ENCODE measurements around the gene RBM4B.

Gene RBM4B

DNA sequence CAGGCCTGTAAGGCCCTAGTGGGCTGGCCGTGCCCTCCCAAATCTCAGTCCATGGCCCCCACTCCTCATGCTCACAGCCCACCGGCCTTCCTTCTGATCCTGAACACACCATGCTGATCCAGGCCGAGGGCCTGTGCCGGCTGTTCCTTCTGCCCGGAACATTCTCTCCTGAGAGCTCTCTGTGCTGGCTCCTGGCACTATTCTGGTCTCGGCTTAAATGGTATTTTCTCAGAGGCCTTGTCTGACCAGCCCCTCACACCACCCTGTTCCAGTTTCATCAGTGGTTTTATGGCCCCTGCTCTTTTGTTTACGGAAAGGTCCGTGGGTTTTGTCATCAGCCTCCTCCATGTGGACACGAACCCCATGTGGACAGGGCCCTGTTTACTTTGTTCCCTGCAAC lies 29.3 kb upstream of the RBM4B start:
- DNase-seq = no peak

DNA sequence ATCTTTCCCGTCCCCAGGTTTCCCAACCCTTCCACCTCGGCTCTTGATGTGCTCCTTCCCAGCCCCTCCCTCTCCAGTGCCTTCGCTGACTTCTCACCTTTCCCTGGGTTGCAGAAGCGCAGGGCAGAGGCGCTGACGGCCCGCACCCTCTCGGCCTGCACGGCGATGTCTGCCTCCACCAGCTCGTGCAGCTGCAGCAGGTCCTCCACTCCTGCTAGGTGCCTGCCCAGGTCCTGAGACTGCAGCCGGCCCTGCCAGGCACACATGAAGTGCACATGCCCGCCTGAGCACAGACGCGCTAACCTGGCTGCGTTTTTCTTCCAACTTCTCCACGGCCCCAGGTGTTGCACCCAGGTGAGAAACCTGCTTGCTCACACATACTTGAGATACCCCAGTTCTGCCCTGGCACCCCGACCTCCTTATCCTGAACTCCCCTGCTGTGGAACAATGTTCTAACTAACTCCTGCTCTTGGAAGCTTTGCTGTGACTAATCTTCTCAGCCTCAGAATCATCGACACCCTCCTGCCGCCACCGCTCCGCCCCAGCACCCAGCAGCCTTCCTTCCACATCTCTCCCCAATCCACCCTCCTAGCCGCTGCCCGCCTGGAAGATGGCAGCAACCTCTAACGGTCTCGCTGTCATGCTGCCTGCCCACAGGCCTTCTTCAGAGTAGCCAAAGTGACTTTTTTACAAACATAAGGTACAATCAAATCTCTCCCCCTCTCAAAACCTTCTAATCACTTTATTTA lies 28.1 kb upstream of the RBM4B start:
- DNase-seq = no peak

DNA sequence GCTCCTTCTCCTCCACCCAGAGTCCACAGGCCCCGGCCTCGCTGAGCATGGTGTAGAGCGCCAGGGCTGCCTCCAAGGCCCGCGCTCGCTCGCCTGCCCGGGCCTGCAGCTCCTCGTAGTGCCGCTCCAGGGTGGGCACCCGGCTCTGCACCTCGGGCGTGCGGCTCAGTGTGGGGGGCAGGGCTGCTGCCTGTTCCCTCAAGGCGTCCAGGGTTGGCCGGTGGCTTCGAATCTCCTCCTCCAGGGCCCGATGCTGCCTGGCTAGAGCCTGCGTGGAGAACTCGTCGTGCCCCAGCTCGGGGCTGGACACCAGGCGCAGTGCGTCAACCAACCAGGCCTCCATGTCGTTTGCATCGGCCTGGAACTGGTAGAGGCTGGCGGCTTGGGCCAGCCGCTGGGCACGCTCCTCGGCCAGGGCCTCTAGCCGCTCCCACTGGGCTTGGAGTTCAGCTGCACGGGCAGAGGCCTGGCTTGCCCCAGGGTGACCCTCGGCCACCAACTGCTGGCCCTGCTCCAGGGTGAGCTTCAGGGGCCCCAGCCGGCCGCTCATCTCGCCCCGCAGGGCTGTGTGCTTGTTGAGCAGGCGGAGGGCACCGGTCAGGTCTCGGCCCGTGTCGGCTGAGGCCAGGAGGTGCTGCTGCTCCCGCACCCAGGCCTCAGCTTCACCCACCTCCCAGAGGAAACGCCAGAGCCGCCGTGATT lies 27.1 kb upstream of the RBM4B start:
- DNase-seq = no peak

DNA sequence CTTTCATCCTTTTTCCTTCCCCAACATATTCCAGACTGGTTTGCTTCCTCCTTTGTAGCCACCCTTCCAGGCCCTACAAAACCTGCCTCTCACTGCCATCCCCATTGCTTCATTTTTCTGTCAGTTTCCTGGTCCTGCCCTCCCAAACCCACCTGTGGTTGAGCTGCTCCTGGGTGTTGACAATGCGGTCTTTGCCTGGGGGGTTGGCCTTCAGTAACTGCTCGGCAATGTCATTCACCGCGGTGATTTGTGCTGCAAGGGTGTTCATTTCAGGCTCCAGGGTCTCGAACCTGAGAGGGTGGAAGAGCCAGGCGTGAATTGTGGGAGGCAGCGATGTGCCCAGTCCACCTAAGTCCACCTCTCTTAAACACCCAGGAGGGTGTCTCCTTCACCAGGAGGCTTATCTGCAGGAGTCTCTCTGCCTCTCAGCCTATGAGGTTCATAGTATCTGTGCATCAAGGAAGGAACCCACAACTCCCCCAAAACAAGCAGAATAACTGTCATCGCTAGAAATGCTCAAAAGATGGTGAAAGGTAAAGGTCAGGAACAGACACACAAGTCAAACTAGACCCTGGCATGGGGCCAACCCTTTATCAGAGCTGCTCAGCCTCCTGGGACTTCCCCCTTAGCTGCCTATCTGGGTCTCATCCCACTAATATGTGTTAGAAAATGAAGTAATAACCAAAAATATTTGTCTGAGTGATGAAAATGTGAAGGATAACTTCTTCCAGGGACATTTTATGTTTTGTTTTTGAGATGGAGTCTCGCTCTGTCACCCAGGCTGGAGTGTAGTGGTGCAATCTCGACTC lies 23.9 kb upstream of the RBM4B start:
- no peak for DNase-seq

DNA sequence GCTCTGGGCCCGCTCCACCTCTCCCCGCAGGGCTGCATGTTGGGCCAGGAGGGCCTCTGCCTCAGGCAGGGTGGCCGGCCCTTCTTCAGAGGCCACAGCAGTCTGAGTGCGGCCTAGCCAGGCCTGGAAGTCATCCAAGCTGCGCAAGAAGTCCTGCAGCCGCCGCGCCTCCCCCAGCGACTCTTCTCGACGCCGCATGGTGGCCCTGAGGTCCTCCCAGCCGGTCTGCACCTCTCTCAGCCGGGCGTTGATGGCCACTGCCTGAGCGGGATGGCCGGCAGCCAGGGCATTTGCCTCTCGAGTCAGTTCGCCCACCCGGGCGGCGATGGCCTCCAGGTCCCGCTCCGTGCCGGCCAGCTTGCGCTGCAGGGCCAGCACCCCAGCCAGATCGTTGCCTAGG lies 23.1 kb upstream of the RBM4B start:
- DNase-seq = no peak

DNA sequence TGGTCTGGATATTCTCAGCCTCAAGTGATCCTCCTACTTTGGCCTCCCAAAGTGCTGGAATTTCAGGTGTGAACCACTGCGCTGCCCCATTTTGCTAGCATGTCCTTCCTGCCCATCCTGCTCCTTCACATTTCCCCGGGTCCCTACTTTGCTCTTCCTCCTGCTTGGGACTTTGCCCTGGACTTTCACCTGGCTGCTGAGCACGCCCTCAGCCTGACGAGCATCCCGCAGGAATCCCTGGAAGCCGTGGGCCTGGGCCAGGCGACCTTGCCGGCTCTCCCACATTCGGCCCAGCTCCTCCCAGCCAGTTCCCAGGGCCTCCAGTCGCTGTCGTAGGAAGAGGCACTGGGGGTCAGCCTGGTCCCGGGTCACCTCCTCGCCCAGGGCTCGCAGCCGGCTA lies 22.6 kb upstream of the RBM4B start:
- no peak for DNase-seq

DNA sequence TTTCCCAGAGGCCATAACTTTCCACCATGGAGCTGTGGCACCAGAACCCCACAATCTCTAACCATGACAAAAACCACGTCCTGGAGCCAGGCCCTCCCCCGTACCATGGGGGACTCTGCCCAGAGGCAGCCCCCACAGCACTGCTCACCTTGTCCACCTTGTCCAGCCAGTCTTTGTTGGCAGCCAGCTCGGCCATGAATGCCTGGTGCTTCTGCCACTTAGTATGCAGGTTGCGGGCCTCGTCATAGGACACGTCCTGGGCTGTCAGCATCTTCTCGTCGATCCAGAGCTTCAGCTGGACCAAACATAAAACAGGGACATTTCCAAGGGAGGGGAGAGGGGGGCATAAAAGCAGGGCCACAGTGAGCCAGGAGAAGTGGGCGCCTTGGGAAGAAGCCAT lies 20.8 kb upstream of the RBM4B start:
- DNase-seq = no peak

DNA sequence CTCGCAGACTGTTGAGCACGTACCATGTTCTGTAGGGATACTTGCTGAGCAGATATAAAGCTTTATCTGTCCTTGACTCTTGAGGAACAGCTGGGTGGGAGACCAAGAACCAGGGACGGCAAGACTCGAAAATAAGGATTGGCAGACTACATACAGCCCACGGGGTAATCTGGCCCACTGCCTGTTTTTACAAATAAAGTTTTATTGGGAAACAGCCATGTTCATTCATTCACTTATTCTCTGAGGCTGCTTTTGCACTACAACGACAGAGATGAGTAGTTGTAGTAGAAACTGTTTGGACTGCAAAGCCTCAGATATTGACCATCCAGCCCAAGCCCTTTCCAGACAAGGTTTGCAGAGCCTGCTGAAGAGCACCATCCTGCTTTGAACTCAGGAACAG lies 20.3 kb upstream of the RBM4B start:
- DNase-seq = no peak

DNA sequence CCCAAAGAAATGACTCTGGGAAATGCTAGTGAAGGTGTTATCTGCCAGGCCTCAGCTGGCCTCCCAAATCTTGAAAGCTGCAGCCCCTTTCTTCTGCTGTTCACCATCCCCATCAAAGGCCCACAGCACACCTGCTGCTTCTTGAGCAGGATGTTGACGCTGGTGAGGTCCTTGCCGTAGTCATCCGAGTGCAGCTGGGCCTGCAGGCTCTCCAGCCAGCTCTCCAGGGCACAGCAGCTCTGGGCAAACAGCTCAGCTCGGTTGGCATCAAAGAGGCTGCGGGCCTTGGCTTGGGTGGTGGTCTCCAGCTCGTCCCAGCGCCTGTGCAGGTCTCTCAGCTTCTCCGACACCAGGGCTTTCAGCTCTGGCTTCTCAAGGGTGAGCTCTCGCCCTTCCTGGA lies 18.5 kb upstream of the RBM4B start:
- no peak for DNase-seq

DNA sequence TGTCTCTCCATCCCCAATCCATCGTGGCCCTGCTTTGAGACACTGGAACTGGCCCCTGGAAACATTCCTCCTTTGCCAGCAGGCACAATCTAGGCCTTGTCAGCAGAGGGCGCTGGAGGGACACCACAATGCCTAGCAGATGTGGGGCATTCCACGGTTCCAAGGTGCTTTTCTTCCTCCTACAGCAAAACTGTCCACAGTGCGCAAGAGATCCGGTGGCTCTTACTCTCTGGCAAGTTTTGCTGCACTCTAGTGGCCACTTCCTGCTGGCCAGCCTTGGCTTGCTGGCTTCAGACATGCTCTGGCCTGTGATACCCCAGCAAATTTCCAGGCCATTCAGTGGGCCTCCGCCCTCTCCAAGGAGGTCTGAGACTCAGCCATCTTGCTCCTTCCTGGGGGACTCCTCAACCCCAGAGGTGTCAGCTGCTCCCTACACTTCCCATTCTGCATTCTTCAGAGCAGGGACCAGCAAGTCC lies 17.1 kb upstream of the RBM4B start:
- peak; percentile 49 to 76 (median 74) for DNase-seq

DNA sequence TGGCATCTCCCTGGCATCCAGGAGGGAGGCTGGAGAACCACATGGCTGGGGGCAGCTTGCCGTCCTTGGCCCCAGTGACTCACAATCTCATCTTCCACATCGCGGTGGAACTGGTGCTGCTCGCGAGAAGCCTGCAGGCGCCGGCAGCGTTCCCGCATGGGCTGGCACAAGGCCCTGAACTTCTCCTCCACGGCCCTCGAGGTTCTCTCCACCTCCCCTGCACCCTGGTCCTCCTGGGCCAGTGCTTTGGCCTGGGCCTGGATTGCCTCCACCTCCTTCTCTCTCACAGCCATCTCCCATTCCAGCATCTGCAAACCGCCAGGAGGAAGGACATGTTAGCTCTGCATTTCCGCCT lies 16.3 kb upstream of the RBM4B start:
- no peak for DNase-seq

DNA sequence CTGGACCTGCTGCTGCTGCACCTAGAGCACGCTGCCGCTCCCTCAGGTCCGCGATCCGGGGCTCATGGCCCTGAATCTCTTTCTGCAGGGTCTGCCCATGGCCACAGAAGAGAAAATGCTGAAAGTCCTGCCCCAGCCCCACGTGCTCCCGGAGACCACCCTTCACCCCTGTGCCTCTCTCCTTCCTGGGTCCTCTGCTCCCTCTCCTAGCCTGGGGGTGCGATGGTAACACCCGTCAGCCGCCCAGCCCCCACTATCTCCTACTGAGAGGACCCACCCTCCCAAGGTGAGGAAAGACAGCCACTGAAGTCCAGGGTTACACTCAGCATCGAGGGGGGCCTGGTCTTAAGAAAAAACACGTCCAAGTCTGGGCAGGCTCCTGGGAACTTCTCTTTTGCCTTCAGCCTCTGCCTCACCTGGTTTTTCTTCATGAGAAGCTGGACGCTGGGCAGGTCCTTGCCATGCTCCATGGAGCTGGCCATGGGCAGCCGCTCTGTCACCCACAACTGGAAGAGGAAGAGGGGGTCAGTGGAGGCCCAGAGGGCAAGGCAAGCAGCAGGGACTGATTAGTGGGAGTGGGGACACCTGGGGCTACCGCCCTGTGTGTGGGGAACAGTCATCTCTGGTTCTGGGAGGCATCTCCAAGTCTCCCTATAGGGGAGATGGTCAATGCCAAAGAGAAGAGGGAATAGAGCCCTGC lies 15.8 kb upstream of the RBM4B start:
- no peak for DNase-seq

DNA sequence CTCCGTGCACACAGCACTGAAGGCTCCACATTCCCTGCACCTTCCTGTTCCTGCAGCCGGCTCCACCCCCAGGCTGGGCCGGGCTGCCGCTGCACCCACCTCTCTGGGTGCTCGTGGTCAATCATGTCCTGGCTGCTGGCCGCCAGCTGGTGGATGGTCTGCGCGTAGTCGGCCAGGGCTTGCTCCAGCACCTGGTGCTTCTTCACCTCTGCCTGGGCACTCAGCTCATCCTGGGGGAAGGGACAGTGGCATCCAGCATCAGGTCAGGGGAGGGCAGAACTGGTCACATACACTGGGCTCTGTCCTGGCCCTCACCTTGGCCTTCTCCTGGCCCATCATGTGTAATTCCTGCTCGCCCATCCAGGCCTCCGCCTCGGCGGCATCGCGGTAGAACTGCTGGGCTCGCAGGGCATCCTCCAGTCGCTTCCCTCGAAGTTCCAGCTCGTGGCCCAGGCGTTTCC lies 15.2 kb upstream of the RBM4B start:
- DNase-seq = no peak

DNA sequence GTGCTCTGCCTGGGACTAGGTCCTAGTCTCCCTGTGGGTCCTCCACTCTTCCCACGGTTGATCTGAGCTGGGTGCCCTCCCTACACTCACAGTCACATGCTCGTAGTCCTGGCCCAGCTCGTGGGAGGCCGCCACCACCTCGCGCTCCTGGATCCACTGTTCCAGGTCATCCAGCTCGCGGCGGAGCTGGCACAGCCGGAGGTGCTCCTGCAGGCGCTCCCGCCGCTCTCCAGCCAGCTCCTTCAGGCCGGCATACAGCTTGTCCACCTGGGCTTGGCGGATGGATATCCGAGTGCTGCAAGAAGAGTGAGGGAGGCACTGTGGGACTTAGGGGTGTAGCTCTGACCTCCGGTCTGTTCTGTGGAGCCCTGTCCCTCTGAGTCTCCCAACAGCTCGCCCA lies 14.8 kb upstream of the RBM4B start:
- DNase-seq = no peak

DNA sequence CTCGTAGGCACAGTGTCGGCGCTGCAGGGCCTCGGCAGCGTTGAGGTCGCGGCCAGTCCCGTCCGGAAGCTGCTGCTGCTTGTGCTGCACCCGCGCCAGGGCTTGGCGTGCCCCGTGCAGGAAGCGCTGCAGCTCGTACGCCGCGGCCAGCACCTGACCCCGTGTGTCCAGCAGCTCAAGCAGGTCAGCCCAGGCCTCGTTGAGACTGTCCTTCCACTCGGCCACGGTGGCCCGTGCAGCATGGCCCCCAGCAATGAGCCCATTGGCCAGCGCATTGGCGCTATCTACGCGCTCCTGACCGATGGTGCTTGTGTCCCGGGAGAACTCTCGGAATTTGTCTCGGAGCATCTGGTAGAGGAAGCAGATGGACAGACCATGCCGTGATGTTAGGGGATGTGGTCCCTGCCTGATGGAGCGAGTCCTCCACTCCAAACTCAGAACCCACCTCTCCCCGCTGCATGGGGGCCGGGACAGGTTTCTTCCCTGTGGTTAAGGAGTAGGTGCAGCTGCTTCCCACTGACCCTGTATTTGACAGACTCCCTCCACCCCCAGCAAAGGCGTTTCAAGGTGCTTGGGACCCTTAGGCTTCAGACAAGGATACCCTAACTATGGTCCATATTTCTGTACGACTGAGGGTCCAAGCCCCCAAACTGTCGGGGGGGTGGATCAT lies 13.8 kb upstream of the RBM4B start:
- no peak for DNase-seq

DNA sequence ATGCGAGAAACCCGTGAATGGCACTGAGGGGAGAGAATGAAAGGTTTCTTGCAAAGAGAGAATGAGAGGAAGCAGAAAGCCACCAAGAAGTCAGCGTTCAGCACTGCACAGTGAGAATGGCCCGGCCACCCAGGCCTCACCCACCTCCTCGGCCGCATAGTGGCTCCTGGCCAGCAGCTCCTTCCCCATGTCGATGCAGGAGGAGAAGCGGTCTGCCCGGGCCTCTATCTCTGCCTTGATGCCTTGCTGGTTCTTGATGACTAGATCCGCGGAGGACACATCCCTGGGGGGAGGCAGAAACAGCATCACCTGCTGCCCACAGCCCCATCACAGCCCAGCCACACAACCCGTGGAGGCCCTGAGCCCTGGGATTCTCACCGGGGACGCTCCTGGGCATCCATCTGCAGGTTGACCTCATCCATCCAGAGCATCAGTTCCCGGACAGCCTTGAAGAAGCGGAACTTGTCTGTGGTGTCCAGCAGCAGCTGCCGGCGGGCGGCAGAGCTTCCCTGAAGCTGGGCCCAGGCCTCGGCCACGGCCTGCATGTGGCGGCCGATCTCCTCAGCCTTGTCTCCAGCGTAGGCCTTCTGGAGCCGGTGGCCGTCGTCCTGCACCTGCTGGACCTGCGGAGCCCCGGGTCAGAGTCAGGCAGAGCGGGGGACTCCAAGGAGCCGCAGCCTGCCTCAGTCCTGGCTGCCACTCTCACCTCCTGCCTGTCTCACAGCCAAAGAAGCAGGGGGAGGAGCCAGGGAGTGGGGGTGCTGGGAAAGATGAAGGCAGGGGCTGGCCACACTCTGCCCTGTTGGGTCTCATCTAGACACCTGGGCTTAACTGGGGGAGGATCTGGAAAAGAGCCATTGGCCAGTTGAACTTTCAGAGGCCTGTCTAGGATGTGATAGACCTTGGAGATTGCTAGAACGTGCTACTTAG lies 12.2 kb upstream of the RBM4B start:
- DNase-seq = no peak

DNA sequence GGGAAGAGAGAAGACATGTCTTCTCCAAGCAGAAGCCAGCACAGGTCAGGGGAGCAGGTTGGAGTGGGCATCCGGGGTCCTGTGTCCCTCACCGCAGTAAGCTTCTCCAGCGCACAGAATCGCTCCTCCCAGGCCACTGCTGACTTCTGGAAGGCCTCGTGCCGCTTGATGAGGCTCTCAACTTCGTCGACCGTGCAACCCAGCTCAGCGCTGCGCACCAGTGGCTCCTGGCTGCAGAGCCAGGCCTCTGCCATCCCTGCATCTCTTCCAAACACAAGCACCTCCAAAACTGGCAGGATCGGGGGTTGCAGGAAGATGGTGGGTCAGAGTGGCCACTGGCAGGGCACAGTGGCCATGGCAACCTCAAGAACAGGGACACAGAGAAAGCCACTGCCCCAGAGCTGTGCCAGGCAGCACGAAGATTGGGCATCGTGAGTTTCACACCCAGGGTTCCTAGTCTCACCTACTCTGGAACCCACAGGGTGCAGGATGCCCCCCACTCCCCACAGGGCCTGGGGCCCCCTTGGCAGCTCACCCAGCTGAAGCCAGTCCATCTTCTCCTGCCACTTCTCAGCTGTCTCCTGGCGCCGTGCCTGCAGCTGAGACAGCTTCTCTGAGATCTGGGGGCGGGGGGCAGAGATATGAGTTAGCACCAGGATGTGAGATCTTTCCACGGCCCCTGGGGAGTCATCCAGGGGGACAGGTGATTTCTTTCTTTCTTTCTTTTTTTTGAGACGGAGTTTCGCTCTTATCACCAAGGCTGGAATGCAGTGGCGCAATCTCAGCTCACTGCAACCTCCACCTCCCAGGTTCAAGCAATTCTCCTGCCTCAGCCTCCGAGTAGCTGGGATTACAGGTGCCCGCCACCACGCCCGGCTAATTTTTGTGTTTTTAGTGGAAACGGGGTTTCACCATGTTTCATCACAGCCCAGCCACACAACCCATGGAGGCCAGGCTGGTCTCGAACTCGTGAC lies 11.2 kb upstream of the RBM4B start:
- no peak for DNase-seq

DNA sequence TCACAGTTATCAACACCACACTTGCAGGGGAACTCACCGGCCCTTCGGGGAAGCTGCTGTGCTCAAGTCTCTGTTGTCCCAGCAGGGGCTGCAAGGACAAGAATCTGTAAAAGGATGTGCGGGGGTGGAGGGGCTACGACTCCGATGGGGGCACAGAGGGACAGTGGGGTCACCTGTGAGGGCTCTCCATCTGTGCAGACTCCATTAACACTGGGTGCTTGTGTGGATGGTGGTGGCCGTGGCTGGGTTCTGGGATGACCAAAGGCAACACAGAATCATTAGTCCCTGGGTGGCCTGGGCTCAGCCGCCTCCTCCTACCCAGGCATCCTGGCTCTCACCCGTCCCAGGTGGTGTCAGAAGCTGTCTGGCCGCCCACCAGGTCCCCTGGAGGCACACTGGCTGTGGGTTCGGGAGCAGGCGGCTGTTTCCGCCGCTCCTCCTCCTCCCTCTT lies 10.2 kb upstream of the RBM4B start:
- DNase-seq = no peak

DNA sequence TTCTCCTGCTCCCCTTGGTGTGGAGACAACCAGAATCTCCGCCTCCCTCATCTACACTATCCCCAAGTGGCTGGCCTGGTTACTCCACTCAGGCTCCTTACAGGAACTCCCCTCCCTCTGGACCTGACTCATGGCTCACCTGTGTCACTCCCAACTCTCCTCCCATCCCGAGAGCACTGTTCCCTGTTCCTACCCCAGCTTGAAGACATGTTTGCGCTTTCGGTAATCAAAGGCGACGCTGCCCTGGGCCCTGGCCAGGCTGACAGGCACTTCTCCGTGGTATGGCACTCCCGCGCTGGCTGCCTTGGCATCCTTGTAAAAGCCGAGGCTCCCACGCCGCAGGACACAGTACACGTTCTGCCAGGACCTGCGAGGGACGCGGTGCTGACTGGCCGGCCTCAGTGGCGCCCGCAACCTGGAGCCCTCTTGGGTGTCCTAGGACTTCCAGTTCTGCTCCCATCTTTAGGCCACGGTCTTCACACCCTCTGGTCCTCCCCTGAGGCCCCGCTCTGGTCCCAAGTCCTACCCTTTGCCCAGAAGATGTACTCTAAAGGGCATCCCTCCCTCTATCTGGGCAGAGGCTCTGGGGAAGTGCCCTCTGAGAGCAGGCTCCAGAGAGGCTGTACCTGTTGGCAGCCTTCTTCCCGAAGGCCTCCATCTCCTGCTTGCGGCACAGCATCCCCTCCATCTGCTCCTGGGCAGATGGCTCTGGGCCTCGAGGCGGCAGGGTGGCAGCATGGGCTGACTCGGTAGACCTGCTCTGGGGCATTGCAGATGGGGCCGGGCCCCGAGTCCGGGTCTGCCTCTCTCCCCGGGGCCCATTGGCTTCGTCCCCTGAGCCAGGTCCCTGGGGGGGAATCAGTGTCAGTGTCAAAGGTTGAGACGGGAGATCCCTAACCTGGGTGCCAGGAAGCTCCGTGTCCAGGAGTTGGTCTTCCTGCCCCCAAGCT lies 9.4 kb upstream of the RBM4B start:
- no peak for DNase-seq

Data from activated naive CD4-positive, alpha-beta T cell (primary cell).